Activated effector memory CD4-positive, alpha-beta T cell treated with anti-CD3 and anti-CD28 coated beads, Interleukin-2, amount 50 U/mL, for 16 hours (primary cell): ENCODE measurements around the gene BNC2.

Experiments used
- DNase-seq: peaks from one replicate; pipeline ENCODE4 v3.0.0-alpha.2; 2020

The BNC2 gene

GRCh38 chr9:16668734-16669295, 201.7 kb downstream of the BNC2 start:
- DNase-seq, result no peak

DNA sequence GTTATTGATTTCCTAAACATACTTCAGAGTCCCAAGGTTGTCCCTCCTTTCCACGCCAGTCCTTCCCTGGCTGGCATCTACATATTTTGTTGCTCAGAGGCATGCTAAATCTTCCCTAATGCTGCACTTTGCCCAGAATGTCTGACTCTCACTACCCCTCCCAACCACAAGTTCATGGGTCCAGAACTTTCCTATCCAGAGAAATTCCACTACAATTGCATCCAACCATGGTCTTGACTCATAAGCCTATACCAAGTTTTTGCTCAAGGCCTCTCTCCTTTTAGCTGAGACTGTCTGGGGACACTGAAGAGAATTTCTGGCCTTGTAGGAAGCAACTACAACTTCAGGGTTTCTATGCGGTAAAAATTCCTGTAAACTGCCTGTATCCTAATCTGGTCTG, 206.3 kb downstream of the BNC2 start:
- no peak for DNase-seq

- no peak for DNase-seq
Observed at GRCh38 chr9:16661816-16662215, 208.7 kb downstream of the BNC2 start.

GRCh38 chr9:16659096-16659495, 211.4 kb downstream of the BNC2 start:
- DNase-seq, result no peak

DNA sequence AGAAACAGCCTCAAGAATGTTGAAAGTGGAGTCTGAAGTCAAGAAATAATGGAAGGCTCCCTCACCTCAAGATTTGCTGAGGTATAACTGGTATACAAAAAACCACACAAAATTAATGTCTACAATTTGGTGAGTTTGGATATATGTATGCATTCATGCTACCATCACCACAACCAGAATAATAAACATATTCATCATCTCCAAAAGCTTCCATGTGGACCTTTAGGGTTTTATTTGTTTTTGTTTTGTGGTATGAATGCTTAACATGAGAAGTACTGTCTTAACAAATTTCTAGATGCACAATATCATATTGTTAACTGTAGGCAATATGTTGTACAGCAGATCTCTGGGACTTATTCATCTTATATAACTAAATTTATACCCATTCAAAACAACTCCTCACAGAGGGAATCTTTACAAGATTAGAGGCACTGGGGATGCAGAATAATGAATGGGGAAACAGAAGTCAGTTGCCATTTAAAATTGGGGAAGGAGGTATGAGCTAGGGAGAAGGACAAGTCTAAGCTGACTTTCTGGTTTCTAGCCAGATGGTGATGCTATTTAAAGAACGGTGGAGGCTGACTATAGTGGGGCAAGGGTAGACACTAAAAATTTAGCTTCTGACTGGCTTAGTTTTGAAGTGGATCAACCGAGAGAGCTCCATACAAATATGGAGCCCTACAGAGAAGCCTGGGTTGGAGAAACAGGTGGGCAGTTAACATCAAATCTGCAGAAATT, 213.9 kb downstream of the BNC2 start:
- no peak for DNase-seq

- no peak for DNase-seq
Observed at GRCh38 chr9:16654596-16655126, 215.8 kb downstream of the BNC2 start.

DNA sequence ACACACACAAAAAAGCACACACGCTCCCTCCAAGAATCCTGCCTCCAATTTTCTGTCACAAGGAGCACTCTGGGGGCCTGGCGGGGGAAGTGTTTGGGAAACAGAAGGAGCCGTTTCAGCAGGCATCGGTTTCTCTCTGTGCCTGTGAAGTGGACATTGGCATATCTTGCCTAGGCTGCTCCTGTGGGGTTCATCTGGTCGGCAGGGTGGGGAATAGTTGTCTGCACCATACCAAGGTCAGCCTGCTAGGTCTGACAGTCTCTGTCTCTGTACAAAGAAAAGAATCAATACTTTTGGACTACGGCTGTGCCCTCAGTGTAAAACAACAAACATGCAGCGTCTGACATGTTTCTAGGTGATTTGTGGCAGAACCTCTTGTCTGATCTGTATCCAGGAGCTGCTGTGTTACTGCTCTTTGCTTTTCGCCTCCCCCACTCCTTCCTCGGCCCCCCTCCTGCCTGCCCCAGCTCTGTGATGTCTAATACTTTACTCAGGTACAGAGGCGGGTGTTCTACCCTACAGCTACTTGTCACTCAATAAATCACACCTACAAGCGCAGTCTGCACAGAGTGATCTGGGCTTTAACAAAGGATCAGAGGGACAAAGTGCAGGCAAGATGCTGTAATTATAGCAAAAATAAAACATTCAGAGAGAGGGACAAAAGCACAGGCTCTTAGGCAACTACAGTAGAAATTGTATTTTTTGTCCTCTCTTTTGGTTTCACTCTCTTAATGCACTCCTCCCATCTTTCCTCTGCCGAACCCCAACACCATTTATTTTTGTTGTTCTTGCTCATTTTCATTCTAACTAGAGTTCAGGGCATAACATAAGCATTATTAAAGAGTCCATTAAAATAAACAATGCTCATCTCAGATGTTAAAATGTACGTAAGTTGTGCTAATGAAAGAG, 216.7 kb downstream of the BNC2 start:
- no peak for DNase-seq

- no peak for DNase-seq
Observed at GRCh38 chr9:16652582-16652981, 217.9 kb downstream of the BNC2 start.

- DNase-seq, result no peak
Observed at GRCh38 chr9:16651446-16651964, 219.0 kb downstream of the BNC2 start.

DNA sequence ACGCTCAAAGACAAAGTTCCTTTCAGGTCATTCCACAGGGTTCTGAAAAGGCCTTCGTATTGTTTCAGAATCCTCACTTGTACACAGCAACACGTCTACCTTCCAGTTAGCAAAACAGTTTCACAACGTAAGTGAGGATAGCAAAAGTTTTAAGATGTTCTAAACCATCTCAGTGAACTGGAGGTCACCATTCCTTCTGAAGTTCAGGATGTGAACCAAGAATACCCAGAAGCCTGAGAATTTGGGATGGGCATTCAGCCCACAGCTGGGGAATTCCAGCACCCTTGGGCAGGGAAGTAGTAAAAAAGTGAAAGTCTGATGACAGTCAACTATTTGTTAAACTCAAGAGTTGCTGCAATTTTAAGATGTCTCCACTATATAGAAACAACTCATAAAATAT, 224.5 kb downstream of the BNC2 start:
- no peak for DNase-seq

GRCh38 chr9:16642421-16643109, 227.9 kb downstream of the BNC2 start:
- no peak for DNase-seq

DNA sequence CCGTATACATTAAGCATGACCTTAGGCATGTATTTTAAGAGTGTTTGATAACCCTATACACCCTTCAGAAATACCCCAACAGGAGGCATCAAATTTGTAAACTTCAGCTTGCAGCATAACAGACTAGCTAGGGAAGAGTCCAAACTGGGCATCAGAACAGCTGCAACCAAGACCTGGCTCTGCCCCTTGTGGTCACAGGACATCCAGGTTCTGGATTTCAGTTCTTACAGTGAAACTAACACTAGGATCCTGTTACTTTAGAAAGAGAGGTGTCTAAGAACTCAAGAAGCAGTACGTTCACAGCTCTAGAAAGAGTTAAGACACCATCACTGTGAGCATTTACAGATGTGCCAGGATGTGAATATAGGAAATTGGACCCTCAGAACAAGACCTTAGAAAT, 229.8 kb downstream of the BNC2 start:
- DNase-seq, result no peak

DNA sequence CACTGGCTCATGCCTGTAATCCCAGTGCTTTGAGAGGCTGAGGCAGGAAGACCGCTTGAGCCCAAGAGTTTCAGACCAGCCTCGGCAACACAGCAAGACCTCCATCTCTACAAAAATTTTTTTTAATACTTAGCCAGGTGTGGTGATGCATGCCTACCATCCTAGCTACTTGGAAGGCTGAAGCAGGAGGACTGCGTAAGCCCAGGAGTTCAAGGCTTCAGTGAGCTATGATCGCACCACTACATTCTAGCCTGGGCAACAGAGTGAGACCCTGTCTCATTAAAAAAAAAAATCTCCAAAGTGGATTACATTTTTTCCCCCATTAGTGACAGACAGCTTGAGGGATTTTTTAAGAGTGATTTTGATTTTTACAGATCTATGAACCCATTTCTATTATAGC, 230.8 kb downstream of the BNC2 start:
- DNase-seq, result no peak

DNA sequence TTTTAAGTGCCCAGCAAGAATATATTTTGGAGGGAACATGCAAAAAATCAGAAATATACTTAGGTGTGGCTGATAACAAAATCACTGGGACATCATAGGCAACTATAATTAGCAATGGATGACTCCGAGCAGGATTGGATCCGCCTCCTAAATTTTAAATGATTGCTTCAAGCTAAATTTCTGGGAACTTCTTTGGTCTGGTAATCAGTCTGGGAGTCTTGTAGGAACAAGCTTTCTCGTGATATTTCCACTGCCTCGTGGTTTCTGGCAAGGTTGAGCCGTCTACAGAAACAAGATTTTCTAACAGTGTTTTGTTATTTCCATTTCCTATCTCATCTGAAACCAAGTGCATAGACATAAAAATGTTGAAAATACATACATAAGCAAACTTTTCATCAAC, 232.6 kb downstream of the BNC2 start:
- DNase-seq, result no peak

DNA sequence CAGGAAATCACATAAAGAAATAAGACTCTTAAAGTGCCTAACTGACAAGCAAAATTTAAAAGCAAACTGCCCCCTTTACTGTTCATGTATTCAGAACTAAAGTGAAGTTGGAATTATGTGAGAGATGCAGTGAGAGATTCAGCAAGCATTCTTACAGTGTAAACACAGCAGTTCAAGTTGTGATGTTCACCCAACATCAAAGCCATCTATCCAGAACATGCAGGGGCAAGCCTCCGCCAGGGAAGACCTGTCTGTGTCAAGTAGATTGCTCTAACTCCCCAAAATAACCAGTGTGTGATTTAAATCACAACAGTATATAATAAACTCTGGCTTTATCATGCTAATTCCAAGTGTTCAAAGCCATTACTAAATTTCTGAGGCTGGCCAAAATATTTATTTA, 233.3 kb downstream of the BNC2 start:
- no peak for DNase-seq

DNA sequence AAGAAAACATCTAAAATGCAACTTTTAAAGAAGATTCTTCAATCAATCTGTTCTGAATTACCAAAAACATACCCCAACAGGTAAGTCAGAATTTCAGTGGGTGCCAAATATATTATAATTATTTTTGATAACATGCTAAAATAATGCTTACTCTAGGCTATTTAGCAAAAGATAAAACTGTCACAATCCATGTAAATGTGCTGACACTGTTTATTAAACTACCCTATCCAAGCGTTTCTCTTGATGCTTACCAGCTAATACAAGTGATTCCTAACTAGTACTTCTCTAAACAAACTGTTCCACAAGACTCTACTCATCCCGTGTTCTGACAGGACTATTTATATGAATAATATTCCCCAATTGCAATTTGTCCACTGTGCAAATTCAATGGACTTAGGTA, 236.7 kb downstream of the BNC2 start:
- no peak for DNase-seq

DNA sequence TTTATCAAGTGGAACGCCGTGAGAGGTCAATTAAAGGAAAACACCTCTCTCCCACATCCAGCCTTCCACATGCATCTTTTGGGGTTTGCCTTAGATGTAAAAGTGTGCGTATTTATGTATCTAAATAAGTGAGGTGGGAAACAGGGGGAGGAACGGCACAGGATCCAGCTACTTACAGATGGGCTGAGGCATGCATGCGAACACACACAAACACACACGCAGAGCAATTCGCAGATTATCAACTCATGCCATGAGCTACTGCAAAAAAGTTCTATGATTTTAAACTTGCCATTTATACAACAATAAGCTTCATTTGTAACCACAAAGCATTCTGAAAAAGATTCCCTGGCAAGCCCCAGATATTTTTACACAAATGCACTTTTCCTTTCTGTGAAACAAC, 242.1 kb downstream of the BNC2 start:
- DNase-seq, result no peak

DNA sequence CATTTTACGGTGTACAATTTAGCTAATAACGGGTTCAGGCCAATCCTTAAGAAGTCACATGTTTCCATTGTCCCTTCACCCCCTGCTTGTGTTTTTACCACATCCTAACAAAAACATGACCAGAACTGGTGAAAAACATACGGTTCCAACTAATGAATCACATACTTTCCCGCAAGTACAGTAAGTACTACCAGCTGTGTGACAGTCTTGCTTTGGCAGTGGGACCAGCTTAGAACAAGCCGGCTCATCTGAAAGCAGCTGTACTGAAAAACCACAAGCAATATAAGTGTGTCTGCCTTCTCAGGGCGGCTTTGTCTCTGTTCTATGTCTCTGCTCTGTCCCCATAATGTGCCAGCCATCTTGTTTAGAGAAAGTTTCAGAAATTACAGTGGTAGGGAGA, 242.5 kb downstream of the BNC2 start:
- no peak for DNase-seq

GRCh38 chr9:16627521-16627920, 242.9 kb downstream of the BNC2 start:
- DNase-seq, result no peak

- no peak for DNase-seq
Observed at GRCh38 chr9:16626577-16627130, 243.8 kb downstream of the BNC2 start.

- no peak for DNase-seq
Observed at GRCh38 chr9:16625811-16626210, 244.7 kb downstream of the BNC2 start.

GRCh38 chr9:16625161-16625631, 245.3 kb downstream of the BNC2 start:
- no peak for DNase-seq
